MCF 10A (cell line): ENCODE results near the gene PARD3B. TPM values are rescaled to one million over a fixed set of nuclear protein-coding genes. Genes with fewer than 3 reads are reported as not detected.

ENCODE experiments used
- BruUV-seq: library from RNA; stranded (reverse); fragments of 400-500 nt; replicated peaks from 2 replicates; lab custom pipeline; 2021; lab: Mats Ljungman, UMichigan
- CTCF ChIA-PET: fragments of 300-600 bp; sonication (Branson Sonifier 250); formaldehyde crosslinking; extraction: SDS; loops from one replicate; lab custom pipeline; 2021; ENCODE audit warnings: antibody characterized with exemption, inconsistent platforms; lab: Yijun Ruan, JAX
- POLR2A ChIA-PET: fragments of 300-600, 350-650 bp; sonication (Branson Sonifier 250); formaldehyde crosslinking; extraction: SDS; loops from one replicate; lab custom pipeline; 2020; ENCODE audit warnings: antibody characterized with exemption, inconsistent platforms; lab: Yijun Ruan, JAX
- DNase-seq: peaks from one replicate; pipeline ENCODE4 v3.0.0-alpha.2; 2018; ENCODE audit not compliant: unreplicated experiment
- H3K27ac Mint-ChIP-seq: one replicate; pipeline ENCODE4 v1.8.0; 2022; ENCODE audit warnings: mild to moderate bottlenecking, low read depth, mixed read lengths; ENCODE audit not compliant: unreplicated experiment
- H3K27me3 Mint-ChIP-seq: one replicate; pipeline ENCODE4 v1.8.0; 2022; ENCODE audit warnings: mixed read lengths; ENCODE audit not compliant: insufficient read depth, unreplicated experiment
- H3K36me3 Mint-ChIP-seq: one replicate; pipeline ENCODE4 v1.8.0; 2022; ENCODE audit warnings: mild to moderate bottlenecking, moderate library complexity, mixed read lengths; ENCODE audit not compliant: insufficient read depth, unreplicated experiment
- H3K4me1 Mint-ChIP-seq: one replicate; pipeline ENCODE4 v1.8.0; 2022; ENCODE audit warnings: mixed read lengths; ENCODE audit not compliant: insufficient read depth, unreplicated experiment
- H3K4me3 Mint-ChIP-seq: one replicate; pipeline ENCODE4 v1.8.0; 2022; ENCODE audit warnings: mild to moderate bottlenecking, moderate library complexity, mixed read lengths; ENCODE audit not compliant: unreplicated experiment
- H3K9me3 Mint-ChIP-seq: one replicate; pipeline ENCODE4 v1.8.0; 2022; ENCODE audit warnings: mixed read lengths; ENCODE audit not compliant: unreplicated experiment
- CTCF ChIP-seq: fragments of 200-600 bp; IDR thresholded peaks from one replicate; pipeline ENCODE4 v1.8.0; 2022; ENCODE audit warnings: antibody characterized with exemption, mild to moderate bottlenecking; ENCODE audit not compliant: unreplicated experiment
- intact Hi-C: fragments of 100-400 bp; cut with micrococcal nuclease; formaldehyde crosslinking; loops from 2 replicates; pipeline ENCODE4 v1.14.1; 2022
- total RNA-seq: library from RNA; stranded (reverse); gene quantifications from 2 replicates; pipeline ENCODE4 v1.2.3, GENCODE V29; 2022

Gene PARD3B
- total RNA-seq, 1 experiment from 2014 or later: 11.6 TPM

DNA sequence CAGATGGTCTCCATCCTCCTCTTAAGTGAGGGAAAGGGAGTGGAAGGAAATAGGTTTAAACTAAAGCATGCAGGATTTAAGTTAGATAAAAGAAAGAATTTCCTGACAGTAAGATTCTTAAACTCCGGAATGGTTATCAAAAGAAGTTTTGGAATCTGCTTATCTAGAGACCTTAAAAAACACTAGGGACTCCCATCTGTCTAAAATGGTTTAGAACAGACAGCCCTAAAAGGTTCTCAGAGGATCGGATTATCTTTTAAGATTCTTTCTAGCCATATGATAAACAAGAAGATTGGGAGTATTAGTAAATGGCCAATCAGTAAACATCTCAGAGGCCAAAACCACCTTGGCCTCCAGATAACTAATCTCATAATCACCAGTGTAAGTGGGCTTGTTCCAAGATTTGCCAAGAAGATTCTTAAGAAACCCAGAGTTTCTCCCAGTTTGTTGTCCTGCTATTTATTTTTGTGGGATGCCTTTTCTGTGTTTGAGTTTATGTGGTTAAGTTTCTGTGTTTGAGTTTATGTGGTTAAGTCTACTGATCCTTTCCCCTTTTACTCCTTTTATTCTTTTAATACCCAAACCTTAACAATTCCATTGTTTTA is 822.2 kb downstream of the PARD3B start:
- no TSS peak for BruUV-seq
- no peaks in the 10 kb centered on the region for H3K4me1 Mint-ChIP-seq
- H3K27ac Mint-ChIP-seq: no peak overlapping the region

GRCh38 chr2:205369813-205370212 is 824.5 kb downstream of the PARD3B start:
- no peaks in the 10 kb centered on the region for H3K9me3 Mint-ChIP-seq
- ChIA-PET CTCF (no interaction called here), POLR2A (interaction anchor here (0.6 kb wide), 1 partner anchor 309 kb away, joined by 3 read pairs; no protein-coding TSS in a partner anchor)
- no peaks in the 10 kb centered on the region for H3K4me1 Mint-ChIP-seq
- no peak for DNase-seq
- H3K36me3 Mint-ChIP-seq: no peaks in the 10 kb centered on the region
- no peak for TF ChIP-seq CTCF
- intact Hi-C loops: no loop called here
- H3K27me3 Mint-ChIP-seq: no peaks in the 10 kb centered on the region
- no TSS peak for BruUV-seq
- no peak overlapping the region for H3K4me3 Mint-ChIP-seq
- H3K27ac Mint-ChIP-seq: no peak overlapping the region

More for the DNA sequence above, 822.2 kb downstream of the PARD3B start:
- no peak overlapping the region for H3K4me3 Mint-ChIP-seq
- ChIA-PET POLR2A (no interaction called here), CTCF (interaction anchor here (0.7 to 0.8 kb wide), 2 partner anchors 52 to 308 kb away, joined by 3 to 4 read pairs; no protein-coding TSS in a partner anchor)
- H3K27me3 Mint-ChIP-seq: no peaks in the 10 kb centered on the region
- no peak for TF ChIP-seq CTCF
- DNase-seq: no peak
- H3K9me3 Mint-ChIP-seq: no peaks in the 10 kb centered on the region
- no peaks in the 10 kb centered on the region for H3K36me3 Mint-ChIP-seq
- intact Hi-C loops: no loop called here

- no peaks in the 10 kb centered on the region for H3K36me3 Mint-ChIP-seq
- POLR2A ChIA-PET: no interaction called here
- DNase-seq: no peak
- intact Hi-C loops: no loop called here
- H3K4me1 Mint-ChIP-seq: no peaks in the 10 kb centered on the region
- TF ChIP-seq CTCF: no peak
- H3K9me3 Mint-ChIP-seq: no peaks in the 10 kb centered on the region
- no peak overlapping the region for H3K27ac Mint-ChIP-seq
- CTCF ChIA-PET: interaction anchor here (0.6 kb wide), 1 partner anchor 21 kb away, joined by 3 read pairs; no protein-coding TSS in a partner anchor
- no TSS peak for BruUV-seq
- no peak overlapping the region for H3K4me3 Mint-ChIP-seq
- no peaks in the 10 kb centered on the region for H3K27me3 Mint-ChIP-seq
Measured at GRCh38 chr2:205370726-205371125, 825.5 kb downstream of the PARD3B start.

DNA sequence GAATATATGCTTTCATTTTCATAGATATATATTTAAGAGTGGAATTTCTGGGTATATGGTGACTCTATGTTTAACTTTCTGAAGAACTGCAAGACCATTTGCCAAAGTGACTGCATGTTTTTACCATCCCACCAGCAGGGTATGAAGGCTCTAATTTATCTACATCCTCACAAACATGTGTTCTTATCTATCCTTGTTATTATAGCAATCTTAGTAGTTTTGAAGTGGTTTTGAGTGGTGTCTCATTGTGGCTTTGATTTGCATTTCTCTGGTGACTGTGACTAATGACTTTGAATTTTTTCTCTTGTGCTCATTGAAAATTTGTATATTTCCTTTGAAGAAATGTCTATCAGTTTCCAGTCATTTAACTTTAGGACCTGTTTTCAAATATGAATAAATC is 826.9 kb downstream of the PARD3B start:
- Mint-ChIP-seq H3K27ac (no peak overlapping the region), H3K9me3 (no peaks in the 10 kb centered on the region), H3K27me3 (no peaks in the 10 kb centered on the region), H3K36me3 (no peaks in the 10 kb centered on the region), H3K4me3 (no peak overlapping the region), H3K4me1 (no peaks in the 10 kb centered on the region)
- no peak for DNase-seq
- intact Hi-C loops: no loop called here
- no TSS peak for BruUV-seq
- ChIA-PET CTCF (no interaction called here), POLR2A (no interaction called here)
- no peak for TF ChIP-seq CTCF
